HG03045 (cell line): ENCODE results near the gene VWA8.
"Not testable (repeated sequence)": the region's sequence is repeated elsewhere in the genome, so short reads cannot be mapped to it uniquely, and the experiment has no call there.

ENCODE experiments used
- ATAC-seq: cut with Tn5 transposase; IDR thresholded peaks from one replicate; pipeline ENCODE4 v1.9.1; 2021; ENCODE audit warnings: mild to moderate bottlenecking, moderate library complexity; ENCODE audit not compliant: unreplicated experiment

VWA8 gene

GRCh38 chr13:41811588-41812021 is 149.3 kb downstream of the VWA8 start:
- no peak for ATAC-seq

DNA sequence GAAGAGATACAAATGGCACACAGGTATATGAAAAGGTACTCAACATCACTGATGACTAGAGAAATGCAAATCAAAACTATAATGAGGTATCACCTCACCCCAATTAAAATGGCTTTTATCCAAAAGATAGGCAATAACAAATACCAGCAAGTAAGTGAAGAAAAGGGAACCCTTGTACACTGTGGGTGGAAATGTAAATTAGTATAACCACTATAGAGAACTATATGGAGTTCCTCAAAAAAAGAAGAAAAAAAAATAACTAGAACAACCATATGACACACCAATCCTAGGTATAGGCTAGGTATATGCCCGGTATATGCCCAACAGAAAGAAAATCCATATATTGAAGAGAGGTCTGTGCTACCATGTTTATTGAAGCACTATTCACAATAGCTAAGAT is 150.9 kb downstream of the VWA8 start:
- no peak for ATAC-seq

DNA sequence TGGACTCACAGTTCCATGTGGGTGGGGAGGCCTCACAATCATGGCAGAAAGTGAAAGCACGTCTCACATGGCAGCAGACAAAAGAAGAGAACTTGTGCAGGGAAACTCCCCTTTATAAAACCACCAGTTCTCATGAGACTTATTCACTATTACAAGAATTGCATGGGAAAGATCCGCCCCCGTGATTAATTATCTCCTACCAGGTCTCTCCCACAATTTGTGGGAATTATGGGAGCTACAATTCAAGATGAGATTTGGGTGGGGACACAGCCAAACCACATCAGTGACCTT is 157.5 kb downstream of the VWA8 start:
- ATAC-seq: not testable (repeated sequence)

- no peak for ATAC-seq
These were observed 158.0 kb downstream of the VWA8 start for GRCh38 chr13:41802684-41803444.

GRCh38 chr13:41802043-41802683 is 158.7 kb downstream of the VWA8 start:
- ATAC-seq: no peak

DNA sequence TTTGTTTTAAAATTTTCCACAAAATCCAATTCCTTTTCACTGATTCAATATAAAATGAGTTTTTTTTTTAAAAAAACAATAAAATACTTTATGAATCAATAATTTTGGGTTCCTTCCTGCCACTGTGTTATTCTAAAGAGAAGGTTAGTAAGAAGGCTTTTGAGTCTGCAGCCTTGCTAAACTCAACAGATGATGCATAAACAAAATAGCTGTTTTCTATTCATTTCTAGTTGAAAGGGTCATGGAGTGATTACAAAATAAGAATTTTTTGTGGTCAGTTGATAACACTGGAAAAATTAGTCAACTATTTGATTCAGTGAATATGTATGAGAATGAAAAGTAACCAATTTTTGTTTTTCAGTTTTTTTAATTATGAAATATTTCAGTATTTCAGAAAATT is 169.9 kb downstream of the VWA8 start:
- ATAC-seq: no peak

GRCh38 chr13:41788552-41788951 is 172.4 kb downstream of the VWA8 start:
- no peak for ATAC-seq

DNA sequence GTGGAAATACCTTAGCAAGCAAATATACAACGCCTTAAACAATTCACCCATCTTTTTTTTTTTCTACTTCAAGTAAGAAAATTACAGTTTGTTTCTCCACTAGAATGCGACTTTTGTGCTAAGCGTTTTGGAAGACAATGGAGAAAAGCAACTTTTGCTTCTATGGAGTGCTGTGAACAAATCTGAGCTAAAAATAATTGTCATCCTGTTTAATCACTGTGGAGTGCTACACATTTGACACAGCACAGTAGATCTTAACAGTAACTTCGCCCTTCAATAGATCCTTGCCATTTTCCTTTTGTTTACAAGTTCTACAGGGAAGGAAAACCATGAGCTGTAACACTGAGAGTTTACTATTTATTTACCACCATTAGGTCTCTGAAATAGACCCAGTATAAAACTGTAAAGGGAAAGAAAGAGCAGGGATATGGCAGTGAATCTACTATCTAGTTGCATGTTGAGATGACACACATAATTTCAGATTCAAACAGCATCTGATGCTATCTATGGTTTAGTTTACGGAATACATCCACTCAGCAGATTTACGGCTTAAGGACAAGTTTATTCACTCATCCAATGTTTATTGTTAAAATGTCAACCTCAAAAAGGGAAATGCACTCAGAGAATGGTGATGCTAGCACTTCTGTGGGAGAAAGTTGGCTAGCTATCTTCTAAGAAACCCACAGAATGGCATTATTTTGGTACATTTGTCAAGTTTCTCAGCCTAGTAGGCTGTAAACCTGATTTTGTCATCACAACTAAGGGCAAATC is 175.3 kb downstream of the VWA8 start:
- ATAC-seq: no peak

DNA sequence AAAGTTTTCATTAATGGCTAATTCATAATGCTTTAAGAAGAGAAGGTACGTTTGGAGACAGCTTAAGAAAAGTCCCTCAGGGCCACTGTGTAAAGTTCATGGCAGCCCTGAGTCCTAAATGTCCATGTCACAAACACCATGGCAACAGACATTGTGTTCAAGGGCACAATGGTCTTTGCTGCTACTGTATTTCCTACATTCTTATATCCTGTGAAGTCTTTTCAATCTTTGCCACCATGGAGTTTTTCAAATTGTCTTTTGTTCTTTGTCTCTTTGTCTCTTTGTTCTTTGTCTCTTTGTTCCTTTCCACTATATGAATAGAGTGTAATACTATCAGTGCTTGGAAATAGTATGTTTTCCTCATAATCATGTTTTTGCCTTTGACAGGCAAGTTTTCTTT is 178.8 kb downstream of the VWA8 start:
- ATAC-seq: no peak

- no peak for ATAC-seq
These were observed 179.9 kb downstream of the VWA8 start for GRCh38 chr13:41780715-41781706.

DNA sequence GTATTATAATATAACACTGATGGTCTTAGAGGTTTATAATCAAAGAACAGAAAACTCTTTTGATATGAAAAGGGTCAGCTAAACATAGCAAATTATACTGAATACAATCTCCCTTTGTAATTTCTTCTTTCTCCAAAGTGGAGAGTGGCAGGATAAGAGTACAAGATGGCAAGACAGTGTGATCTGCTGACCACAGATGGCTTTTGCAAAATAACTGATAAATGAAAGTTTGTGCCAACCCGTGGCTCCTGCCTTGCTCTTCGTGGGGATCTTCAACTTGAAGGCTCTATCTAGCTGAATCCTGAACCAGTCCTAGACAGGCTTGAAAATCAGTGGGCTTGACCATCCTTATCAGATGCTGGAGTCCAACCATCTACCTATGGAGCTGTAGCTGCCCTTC is 185.7 kb downstream of the VWA8 start:
- ATAC-seq: no peak

GRCh38 chr13:41774605-41775218 is 186.2 kb downstream of the VWA8 start:
- ATAC-seq: no peak

DNA sequence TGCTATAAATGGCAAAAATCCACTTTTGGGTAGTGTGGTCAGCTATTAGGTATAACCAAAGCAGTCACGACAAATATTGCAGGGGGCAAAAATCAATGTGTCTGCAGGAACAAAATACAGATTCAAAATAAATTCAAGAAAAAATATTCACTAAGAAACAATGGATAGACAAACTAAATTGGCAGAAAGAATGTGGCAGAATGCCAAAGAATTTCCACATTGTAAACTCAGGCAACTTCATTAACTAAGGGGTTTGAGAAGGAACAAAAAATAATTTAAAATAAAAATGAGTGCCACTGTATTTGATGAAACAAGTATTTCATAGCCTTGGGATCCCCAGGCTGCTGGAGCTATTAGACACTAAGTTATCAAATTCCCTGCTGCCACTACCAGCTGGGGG is 193.1 kb downstream of the VWA8 start:
- no peak for ATAC-seq

- no peak for ATAC-seq
These were observed 194.5 kb downstream of the VWA8 start for GRCh38 chr13:41766439-41766838.

- ATAC-seq: no peak
These were observed 195.1 kb downstream of the VWA8 start for GRCh38 chr13:41765813-41766212.

DNA sequence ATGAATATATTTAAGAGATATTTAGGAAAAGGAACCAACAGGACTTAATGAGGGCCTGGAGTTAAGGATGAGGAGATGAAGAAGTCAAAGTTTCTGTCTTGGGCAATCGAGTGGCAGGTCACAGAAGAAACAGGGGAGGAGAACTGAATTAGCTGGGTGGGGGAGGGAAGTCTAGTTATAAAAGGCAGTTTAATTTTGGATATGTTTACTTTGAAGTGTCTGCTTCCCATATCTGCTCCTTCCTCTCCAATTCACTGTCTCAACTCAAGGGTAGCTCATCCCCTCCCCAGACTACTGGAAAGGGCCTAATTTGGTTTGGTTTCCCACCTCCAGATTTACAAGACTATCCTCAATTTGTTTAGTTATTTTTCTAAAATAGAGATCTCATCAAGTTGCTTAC is 195.9 kb downstream of the VWA8 start:
- ATAC-seq: no peak

DNA sequence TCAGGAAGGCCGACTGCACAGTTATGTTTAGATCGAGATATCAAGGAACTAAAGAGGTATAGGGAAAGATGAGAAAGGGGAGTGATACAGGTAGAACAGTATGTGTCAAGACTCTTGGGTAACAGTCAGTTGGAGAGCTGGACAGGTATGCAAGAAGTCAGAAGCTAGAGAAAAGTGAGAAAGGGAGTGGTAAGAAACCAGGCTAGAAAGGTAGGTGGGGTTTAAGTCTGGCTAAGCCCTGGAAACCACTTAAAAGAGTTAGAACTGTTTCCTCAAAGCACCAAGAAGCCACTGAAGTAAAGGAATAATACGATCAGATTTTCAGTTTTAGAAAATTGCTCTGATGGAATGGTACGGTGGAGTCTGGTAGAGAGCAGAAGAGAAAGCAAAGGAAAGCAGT is 196.4 kb downstream of the VWA8 start:
- ATAC-seq: no peak

GRCh38 chr13:41763782-41764181 is 197.1 kb downstream of the VWA8 start:
- ATAC-seq: no peak

DNA sequence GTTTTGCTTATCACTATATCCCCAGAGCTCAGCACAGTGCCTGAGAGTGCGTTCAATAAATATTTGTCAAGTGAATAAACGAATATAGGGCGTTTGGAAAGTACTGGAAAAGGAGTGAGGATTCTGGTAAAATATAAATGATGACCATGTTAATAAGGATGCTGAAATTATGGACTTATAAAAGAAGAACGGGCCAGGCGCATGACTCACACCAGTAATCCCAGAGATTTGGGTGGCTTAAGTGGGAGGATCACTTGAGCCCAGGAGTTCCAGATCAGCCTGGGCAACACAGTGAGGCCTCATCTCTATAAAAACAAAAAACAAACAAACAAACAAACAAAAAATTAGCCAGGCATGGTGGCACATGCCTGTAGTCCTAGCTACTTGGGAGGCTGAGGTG is 198.1 kb downstream of the VWA8 start:
- no peak for ATAC-seq

GRCh38 chr13:41756198-41756880 is 204.6 kb downstream of the VWA8 start:
- ATAC-seq: no peak
